ENCODE measurements around the gene POLR1E. TPM values are rescaled to one million over a fixed set of nuclear protein-coding genes. Genes with fewer than 3 reads are reported as not detected.

POLR1E gene
- polyA plus RNA-seq (2013, experiment 1 of 2), result 14.2 TPM
- 14.9 TPM for polyA plus RNA-seq (2013, experiment 2 of 2)

DNA sequence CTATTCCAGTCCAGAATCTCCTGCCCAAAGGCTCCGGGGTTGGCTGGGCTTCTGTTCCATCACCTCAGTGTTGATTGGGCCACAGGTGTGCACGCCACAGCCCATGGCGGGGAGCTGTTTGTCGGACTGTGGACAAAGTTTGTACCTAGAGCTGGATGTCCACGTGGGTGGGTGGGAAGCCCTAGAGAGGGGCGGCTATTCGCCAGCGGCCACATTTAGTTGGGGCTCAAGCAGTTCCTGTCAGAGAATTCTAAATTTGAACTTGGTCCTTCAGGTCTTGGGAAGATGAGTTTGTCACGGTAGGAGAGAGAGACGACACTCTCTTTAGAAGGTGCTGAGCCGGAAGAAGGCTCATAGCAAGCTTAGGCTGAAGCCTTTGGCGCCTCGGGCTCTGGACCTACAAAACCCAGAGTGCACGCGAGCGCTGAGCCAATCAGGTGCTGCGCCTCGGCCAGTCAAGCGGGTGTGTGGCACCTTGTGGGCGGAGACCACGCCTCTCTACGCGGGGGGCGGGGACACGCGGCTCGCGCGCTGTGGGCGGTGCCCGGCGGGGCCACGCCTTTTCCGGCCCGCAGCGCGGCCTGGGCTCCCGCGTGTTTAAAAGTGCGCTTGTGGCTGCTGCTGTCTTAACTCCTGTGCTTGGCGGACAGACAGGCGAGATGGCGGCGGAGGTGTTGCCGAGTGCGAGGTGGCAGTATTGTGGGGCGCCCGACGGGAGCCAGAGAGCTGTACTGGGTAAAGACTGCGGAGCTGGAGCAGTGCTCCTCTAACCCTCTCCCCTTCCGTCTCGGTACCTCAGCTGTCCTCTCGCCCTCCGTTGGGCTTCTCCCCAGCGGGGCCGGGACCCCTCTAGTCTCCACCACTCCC lies at the start of gene POLR1E:
Gene POLR1E, plus strand, starts transcription at position 560 of the 867 bp plus-strand sequence. Its CDS starts 100 bp downstream, at position 660.
- 7 to 9% methylated on average over 46 to 51 of the region's 56 CpGs for WGBS, 2 experiments (ENCODE audit: insufficient coverage in 2 of 2)
- peak within 1 kb of the TSS; percentile 77 for H3K4me3 ChIP-seq (ENCODE audit: extremely low read depth, insufficient read depth, low read length, poor library complexity, severe bottlenecking)
- H3K36me3 ChIP-seq (ENCODE audit: control insufficient read depth, insufficient read depth, low read length), result peaks cover 30% of the 10 kb centered on the region
- H3K27ac ChIP-seq (ENCODE audit: low read depth, low read length, severe bottlenecking), result peak within 1 kb of the TSS; percentile 5
- H3K4me1 ChIP-seq (ENCODE audit: control insufficient read depth, insufficient read depth, low read length, poor library complexity, severe bottlenecking), result peaks cover 20% of the 10 kb centered on the region
- H3K9me3 ChIP-seq (ENCODE audit: control insufficient read depth, low read length), result no peaks in the 10 kb centered on the region

GRCh38 chr9:37436540-37436939 lies 49.2 kb upstream of the POLR1E start:
- H3K9me3 ChIP-seq (ENCODE audit: control insufficient read depth, low read length), result no peaks in the 10 kb centered on the region
- peaks cover 85% of the 10 kb centered on the region for H3K36me3 ChIP-seq (ENCODE audit: control insufficient read depth, insufficient read depth, low read length)
- H3K27ac ChIP-seq (ENCODE audit: low read depth, low read length, severe bottlenecking), result no peak overlapping the region
- no peak overlapping the region for H3K4me3 ChIP-seq (ENCODE audit: extremely low read depth, insufficient read depth, low read length, poor library complexity, severe bottlenecking)
- 85 to 100% methylated on average over 4 to 5 of the region's 5 CpGs for WGBS, 2 experiments (ENCODE audit: insufficient coverage in 2 of 2)
- H3K4me1 ChIP-seq (ENCODE audit: control insufficient read depth, insufficient read depth, low read length, poor library complexity, severe bottlenecking), result peaks cover 20% of the 10 kb centered on the region

GRCh38 chr9:37437010-37437409 lies 48.7 kb upstream of the POLR1E start:
- 93 to 98% methylated on average over 6 of the region's 6 CpGs for WGBS, 2 experiments (ENCODE audit: insufficient coverage in 2 of 2)
- Histone ChIP-seq H3K4me1 (ENCODE audit: control insufficient read depth, insufficient read depth, low read length, poor library complexity, severe bottlenecking) (peaks cover 20% of the 10 kb centered on the region), H3K4me3 (ENCODE audit: extremely low read depth, insufficient read depth, low read length, poor library complexity, severe bottlenecking) (no peak overlapping the region), H3K9me3 (ENCODE audit: control insufficient read depth, low read length) (no peaks in the 10 kb centered on the region), H3K27ac (ENCODE audit: low read depth, low read length, severe bottlenecking) (no peak overlapping the region), H3K36me3 (ENCODE audit: control insufficient read depth, insufficient read depth, low read length) (peaks cover 85% of the 10 kb centered on the region)

- Histone ChIP-seq H3K4me3 (ENCODE audit: extremely low read depth, insufficient read depth, low read length, poor library complexity, severe bottlenecking) (no peak overlapping the region), H3K36me3 (ENCODE audit: control insufficient read depth, insufficient read depth, low read length) (peaks cover 88% of the 10 kb centered on the region)
- WGBS, 2 experiments (ENCODE audit: insufficient coverage in 2 of 2), result 96 to 100% methylated on average over 3 to 4 of the region's 4 CpGs
Measured at GRCh38 chr9:37437621-37438020, 48.1 kb upstream of the POLR1E start.

GRCh38 chr9:37438359-37438758 lies 47.4 kb upstream of the POLR1E start:
- Histone ChIP-seq H3K4me3 (ENCODE audit: extremely low read depth, insufficient read depth, low read length, poor library complexity, severe bottlenecking) (no peak overlapping the region), H3K36me3 (ENCODE audit: control insufficient read depth, insufficient read depth, low read length) (peaks cover 86% of the 10 kb centered on the region), H3K27ac (ENCODE audit: low read depth, low read length, severe bottlenecking) (no peak overlapping the region), H3K9me3 (ENCODE audit: control insufficient read depth, low read length) (no peaks in the 10 kb centered on the region), H3K4me1 (ENCODE audit: control insufficient read depth, insufficient read depth, low read length, poor library complexity, severe bottlenecking) (peaks cover 23% of the 10 kb centered on the region)
- 89 to 92% methylated on average over 3 of the region's 3 CpGs for WGBS, 2 experiments (ENCODE audit: insufficient coverage in 2 of 2)

More at GRCh38 chr9:37437621-37438020, 48.1 kb upstream of the POLR1E start:
- Histone ChIP-seq H3K27ac (ENCODE audit: low read depth, low read length, severe bottlenecking) (no peak overlapping the region), H3K4me1 (ENCODE audit: control insufficient read depth, insufficient read depth, low read length, poor library complexity, severe bottlenecking) (peaks cover 21% of the 10 kb centered on the region), H3K9me3 (ENCODE audit: control insufficient read depth, low read length) (no peaks in the 10 kb centered on the region)

DNA sequence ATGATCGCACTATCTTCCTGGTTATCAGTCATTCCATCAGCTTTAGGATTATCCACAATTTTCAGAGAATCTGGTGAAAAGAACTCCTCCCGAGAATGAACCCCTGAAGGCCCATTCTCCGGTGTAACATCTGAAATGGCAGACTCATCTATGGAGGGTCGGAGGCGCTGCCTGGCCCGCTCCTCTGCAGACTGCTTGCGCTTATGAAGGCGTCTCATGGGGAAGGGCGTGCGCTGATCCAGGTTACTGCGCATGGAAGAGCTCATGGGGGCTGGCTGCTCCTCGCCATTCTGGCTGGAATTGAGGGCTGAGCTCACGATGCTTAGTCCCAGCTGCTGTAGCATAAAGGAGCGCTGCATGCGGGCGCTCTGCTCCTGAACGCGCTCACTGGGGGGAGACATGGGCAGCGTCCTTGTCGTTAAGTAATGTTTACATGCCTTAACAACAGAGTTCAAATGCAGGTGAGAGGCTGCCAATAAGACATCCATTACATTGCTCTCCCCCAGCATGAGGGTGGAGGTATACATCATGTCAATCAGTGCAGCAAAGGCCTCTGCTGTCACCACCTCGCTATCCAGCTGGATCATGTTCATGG lies 43.9 kb upstream of the POLR1E start:
- Histone ChIP-seq H3K4me3 (ENCODE audit: extremely low read depth, insufficient read depth, low read length, poor library complexity, severe bottlenecking) (no peak overlapping the region), H3K4me1 (ENCODE audit: control insufficient read depth, insufficient read depth, low read length, poor library complexity, severe bottlenecking) (peaks cover 12% of the 10 kb centered on the region), H3K27ac (ENCODE audit: low read depth, low read length, severe bottlenecking) (no peak overlapping the region), H3K9me3 (ENCODE audit: control insufficient read depth, low read length) (no peaks in the 10 kb centered on the region), H3K36me3 (ENCODE audit: control insufficient read depth, insufficient read depth, low read length) (peaks cover 82% of the 10 kb centered on the region)
- WGBS, 2 experiments (ENCODE audit: insufficient coverage in 2 of 2), result 99% methylated on average over 15 to 21 of the region's 21 CpGs

GRCh38 chr9:37442556-37442955 lies 43.2 kb upstream of the POLR1E start:
- peaks cover 12% of the 10 kb centered on the region for H3K4me1 ChIP-seq (ENCODE audit: control insufficient read depth, insufficient read depth, low read length, poor library complexity, severe bottlenecking)
- H3K36me3 ChIP-seq (ENCODE audit: control insufficient read depth, insufficient read depth, low read length), result peaks cover 75% of the 10 kb centered on the region
- no peak overlapping the region for H3K27ac ChIP-seq (ENCODE audit: low read depth, low read length, severe bottlenecking)
- WGBS, 2 experiments (ENCODE audit: insufficient coverage in 2 of 2), result 100% methylated on average over 1 of the region's 2 CpGs
- no peak overlapping the region for H3K4me3 ChIP-seq (ENCODE audit: extremely low read depth, insufficient read depth, low read length, poor library complexity, severe bottlenecking)
- H3K9me3 ChIP-seq (ENCODE audit: control insufficient read depth, low read length), result no peaks in the 10 kb centered on the region

DNA sequence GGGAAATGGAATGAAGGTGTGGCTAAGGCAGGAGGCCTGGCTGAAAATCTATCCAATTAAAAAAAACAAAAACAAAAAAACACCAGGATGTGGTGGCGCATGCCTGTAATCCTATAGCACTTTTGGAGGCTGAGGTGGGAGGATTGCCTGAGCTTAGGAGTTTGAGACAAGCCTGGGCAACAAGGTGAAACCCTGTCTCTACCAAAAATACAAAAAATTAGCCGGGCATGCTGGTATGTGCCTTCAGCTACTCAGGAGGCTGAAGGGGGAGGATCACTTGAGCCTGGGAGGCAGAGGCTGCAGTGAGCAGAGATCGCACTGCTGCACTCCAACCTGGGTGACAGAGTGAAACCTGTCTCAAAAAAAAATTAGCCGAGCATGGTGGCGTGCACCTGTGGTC lies 42.2 kb upstream of the POLR1E start:
- no peaks in the 10 kb centered on the region for H3K9me3 ChIP-seq (ENCODE audit: control insufficient read depth, low read length)
- 96 to 98% methylated on average over 4 of the region's 5 CpGs for WGBS, 2 experiments (ENCODE audit: insufficient coverage in 2 of 2)
- no peak overlapping the region for H3K27ac ChIP-seq (ENCODE audit: low read depth, low read length, severe bottlenecking)
- H3K4me3 ChIP-seq (ENCODE audit: extremely low read depth, insufficient read depth, low read length, poor library complexity, severe bottlenecking), result no peak overlapping the region
- H3K4me1 ChIP-seq (ENCODE audit: control insufficient read depth, insufficient read depth, low read length, poor library complexity, severe bottlenecking), result peaks cover 17% of the 10 kb centered on the region
- H3K36me3 ChIP-seq (ENCODE audit: control insufficient read depth, insufficient read depth, low read length), result peaks cover 73% of the 10 kb centered on the region

DNA sequence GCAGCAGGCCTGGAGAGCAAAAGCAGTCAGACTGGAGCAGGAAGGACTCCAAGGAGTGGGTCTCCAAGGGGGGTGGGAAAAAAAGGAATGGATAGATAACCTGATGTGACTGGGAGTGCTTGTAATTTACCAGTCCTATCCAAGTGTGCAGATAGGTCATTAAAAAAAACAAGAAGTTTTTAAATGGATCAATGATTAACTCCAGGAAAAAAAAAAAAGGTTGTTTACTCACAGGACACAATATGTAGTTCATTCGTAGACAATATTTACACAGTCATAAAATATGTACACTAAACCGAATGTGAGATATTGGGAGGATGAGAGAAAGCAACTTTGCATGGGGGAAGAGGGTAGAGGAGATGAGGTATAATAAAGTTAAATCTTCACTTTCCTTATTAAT lies 40.9 kb upstream of the POLR1E start:
- Histone ChIP-seq H3K27ac (ENCODE audit: low read depth, low read length, severe bottlenecking) (no peak overlapping the region), H3K36me3 (ENCODE audit: control insufficient read depth, insufficient read depth, low read length) (peaks cover 72% of the 10 kb centered on the region), H3K9me3 (ENCODE audit: control insufficient read depth, low read length) (no peaks in the 10 kb centered on the region), H3K4me3 (ENCODE audit: extremely low read depth, insufficient read depth, low read length, poor library complexity, severe bottlenecking) (no peak overlapping the region), H3K4me1 (ENCODE audit: control insufficient read depth, insufficient read depth, low read length, poor library complexity, severe bottlenecking) (peaks cover 17% of the 10 kb centered on the region)
- no CpG with 5 or more reads among the region's 2 CpGs for WGBS, 2 experiments (ENCODE audit: insufficient coverage in 2 of 2)

GRCh38 chr9:37445832-37446231 lies 39.9 kb upstream of the POLR1E start:
- WGBS, 2 experiments (ENCODE audit: insufficient coverage in 2 of 2), result 82 to 100% methylated on average over 2 of the region's 6 CpGs
- Histone ChIP-seq H3K4me1 (ENCODE audit: control insufficient read depth, insufficient read depth, low read length, poor library complexity, severe bottlenecking) (peaks cover 17% of the 10 kb centered on the region), H3K4me3 (ENCODE audit: extremely low read depth, insufficient read depth, low read length, poor library complexity, severe bottlenecking) (no peak overlapping the region), H3K27ac (ENCODE audit: low read depth, low read length, severe bottlenecking) (no peak overlapping the region), H3K9me3 (ENCODE audit: control insufficient read depth, low read length) (no peaks in the 10 kb centered on the region), H3K36me3 (ENCODE audit: control insufficient read depth, insufficient read depth, low read length) (peaks cover 72% of the 10 kb centered on the region)

GRCh38 chr9:37446401-37446800 lies 39.3 kb upstream of the POLR1E start:
- WGBS, 2 experiments (ENCODE audit: insufficient coverage in 2 of 2), result 87 to 90% methylated on average over 2 to 3 of the region's 4 CpGs
- H3K27ac ChIP-seq (ENCODE audit: low read depth, low read length, severe bottlenecking), result no peak overlapping the region

More at GRCh38 chr9:37446401-37446800, 39.3 kb upstream of the POLR1E start:
- Histone ChIP-seq H3K4me1 (ENCODE audit: control insufficient read depth, insufficient read depth, low read length, poor library complexity, severe bottlenecking) (peaks cover 17% of the 10 kb centered on the region), H3K9me3 (ENCODE audit: control insufficient read depth, low read length) (no peaks in the 10 kb centered on the region), H3K4me3 (ENCODE audit: extremely low read depth, insufficient read depth, low read length, poor library complexity, severe bottlenecking) (no peak overlapping the region), H3K36me3 (ENCODE audit: control insufficient read depth, insufficient read depth, low read length) (peaks cover 71% of the 10 kb centered on the region)

Measured in mesodermal cell (in vitro differentiated cells).